Activated gamma-delta T cell (primary cell): ENCODE results near the gene PHEX.

Source experiments
- DNase-seq: peaks from one replicate; lab custom pipeline; 2025; lab: John Stamatoyannopoulos, UW
- total RNA-seq, 2 donors: gene quantifications; one replicate each; lab custom pipeline; 2026; lab: John Stamatoyannopoulos, UW

The PHEX gene
- 0.44 to 0.51 reads per million in 2 donors for total RNA-seq

GRCh38 chrX:22032084-22032483 lies at the start of gene PHEX:
PHEX (plus strand) TSS chrX:22032325; CDS start chrX:22033006, 681 bp downstream.
- DNase-seq, result no peak

- no peak for DNase-seq
These were observed 46.8 kb upstream of the PHEX start for GRCh38 chrX:21985332-21985777.

GRCh38 chrX:21986596-21986995 lies 45.5 kb upstream of the PHEX start:
- DNase-seq, result no peak

GRCh38 chrX:21989384-21989783 lies 42.7 kb upstream of the PHEX start:
- no peak for DNase-seq

- no peak for DNase-seq
These were observed 41.3 kb upstream of the PHEX start for GRCh38 chrX:21990832-21991231.

- no peak for DNase-seq
These were observed 40.6 kb upstream of the PHEX start for GRCh38 chrX:21991504-21991903.

GRCh38 chrX:21993265-21993664 lies 38.9 kb upstream of the PHEX start:
- no peak for DNase-seq

- no peak for DNase-seq
These were observed 35.2 kb upstream of the PHEX start for GRCh38 chrX:21996872-21997455.

GRCh38 chrX:21998037-21998436 lies 34.1 kb upstream of the PHEX start:
- no peak for DNase-seq

- DNase-seq, result no peak
These were observed 27.3 kb upstream of the PHEX start for GRCh38 chrX:22004866-22005265.

- no peak for DNase-seq
These were observed 20.1 kb upstream of the PHEX start for GRCh38 chrX:22012051-22012450.

- no peak for DNase-seq
These were observed 19.2 kb upstream of the PHEX start for GRCh38 chrX:22012931-22013330.

- no peak for DNase-seq
These were observed 16.9 kb upstream of the PHEX start for GRCh38 chrX:22015139-22015750.

GRCh38 chrX:22021751-22022324 lies 10.3 kb upstream of the PHEX start:
- no peak for DNase-seq

GRCh38 chrX:22024577-22024976 lies 7.5 kb upstream of the PHEX start:
- DNase-seq, result no peak

- no peak for DNase-seq
These were observed 6.4 kb upstream of the PHEX start for GRCh38 chrX:22025751-22026150.

- DNase-seq, result no peak
These were observed 5.4 kb upstream of the PHEX start for GRCh38 chrX:22026731-22027130.

- no peak for DNase-seq
These were observed 381 bp downstream of the PHEX start for GRCh38 chrX:22032506-22032905.

- DNase-seq, result no peak
These were observed 1.7 kb downstream of the PHEX start for GRCh38 chrX:22033818-22034217.

GRCh38 chrX:22035236-22035635 lies 3.1 kb downstream of the PHEX start:
- DNase-seq, result no peak

GRCh38 chrX:22037225-22037624 lies 5.1 kb downstream of the PHEX start:
- DNase-seq, result no peak

- DNase-seq, result no peak
These were observed 5.9 kb downstream of the PHEX start for GRCh38 chrX:22037911-22038537.

GRCh38 chrX:22039541-22039940 lies 7.4 kb downstream of the PHEX start:
- DNase-seq, result no peak
